GM13976 (cell line): ENCODE results near the gene CERS6.

Source experiments
- DNase-seq: peaks from one replicate; pipeline ENCODE4 v3.0.0; 2012; ENCODE audit warnings: low spot score
- in situ Hi-C: fragments of 300-500 bp; cut with MboI; formaldehyde crosslinking; loops from one replicate; pipeline ENCODE4 v1.12.0; 2022; ENCODE audit warnings: low sequenced_read_pairs, mixed read lengths, inconsistent platforms; ENCODE audit not compliant: unreplicated experiment
- TF ChIP-seq, protein P1 (sequence below): IDR thresholded peaks from 2 replicates; pipeline ENCODE4 v1.5.1; 2012; ENCODE audit warnings: borderline replicate concordance, mild to moderate bottlenecking; ENCODE audit not compliant: insufficient read depth; ENCODE audit errors: extremely low read depth, missing control alignments, control extremely low read depth

CERS6 gene

DNA sequence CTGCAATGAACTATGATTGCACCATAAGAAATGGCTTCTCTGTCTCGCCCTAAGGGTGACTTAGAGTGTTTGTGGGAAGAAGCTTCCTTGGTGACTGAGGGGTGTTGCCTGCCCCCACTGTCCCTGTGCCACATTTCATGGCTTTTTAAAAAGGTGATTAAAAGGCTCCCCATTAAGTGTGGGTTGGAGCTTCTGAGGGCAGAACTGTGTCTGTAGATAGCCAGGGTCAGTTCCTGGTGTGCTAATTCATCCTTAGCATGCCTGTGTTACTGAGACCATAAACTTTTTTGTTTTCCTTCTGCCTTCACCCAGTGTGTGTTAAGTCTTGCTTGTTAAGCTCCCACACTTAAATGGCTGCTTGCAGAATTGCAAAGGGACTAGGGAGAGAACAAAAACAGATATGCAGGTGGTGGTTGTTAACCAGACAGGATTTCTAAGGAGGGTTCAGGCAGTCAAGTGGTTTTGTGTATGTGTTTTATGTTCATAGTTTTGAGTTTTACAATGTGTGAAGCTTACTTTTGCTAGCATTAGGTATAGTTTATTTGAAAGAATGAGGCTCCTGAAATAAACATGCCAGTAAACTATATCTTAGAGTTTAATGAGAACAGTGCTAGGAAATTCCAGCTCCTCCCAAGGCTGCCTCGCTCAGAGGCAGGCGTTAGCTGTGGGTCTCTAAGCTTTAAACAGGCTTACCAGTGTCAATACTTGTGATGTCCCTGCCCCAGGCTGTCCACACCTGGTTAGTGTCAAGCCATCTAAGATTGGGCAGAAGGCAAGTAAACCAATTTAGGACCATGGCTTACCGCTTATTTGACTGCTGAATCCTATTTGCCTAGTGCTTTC is 14.5 kb downstream of the CERS6 start:
- TF ChIP-seq, protein P1, sequence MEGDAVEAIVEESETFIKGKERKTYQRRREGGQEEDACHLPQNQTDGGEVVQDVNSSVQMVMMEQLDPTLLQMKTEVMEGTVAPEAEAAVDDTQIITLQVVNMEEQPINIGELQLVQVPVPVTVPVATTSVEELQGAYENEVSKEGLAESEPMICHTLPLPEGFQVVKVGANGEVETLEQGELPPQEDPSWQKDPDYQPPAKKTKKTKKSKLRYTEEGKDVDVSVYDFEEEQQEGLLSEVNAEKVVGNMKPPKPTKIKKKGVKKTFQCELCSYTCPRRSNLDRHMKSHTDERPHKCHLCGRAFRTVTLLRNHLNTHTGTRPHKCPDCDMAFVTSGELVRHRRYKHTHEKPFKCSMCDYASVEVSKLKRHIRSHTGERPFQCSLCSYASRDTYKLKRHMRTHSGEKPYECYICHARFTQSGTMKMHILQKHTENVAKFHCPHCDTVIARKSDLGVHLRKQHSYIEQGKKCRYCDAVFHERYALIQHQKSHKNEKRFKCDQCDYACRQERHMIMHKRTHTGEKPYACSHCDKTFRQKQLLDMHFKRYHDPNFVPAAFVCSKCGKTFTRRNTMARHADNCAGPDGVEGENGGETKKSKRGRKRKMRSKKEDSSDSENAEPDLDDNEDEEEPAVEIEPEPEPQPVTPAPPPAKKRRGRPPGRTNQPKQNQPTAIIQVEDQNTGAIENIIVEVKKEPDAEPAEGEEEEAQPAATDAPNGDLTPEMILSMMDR: no peak
- no peak for DNase-seq
- in situ Hi-C loops: no loop called here

DNA sequence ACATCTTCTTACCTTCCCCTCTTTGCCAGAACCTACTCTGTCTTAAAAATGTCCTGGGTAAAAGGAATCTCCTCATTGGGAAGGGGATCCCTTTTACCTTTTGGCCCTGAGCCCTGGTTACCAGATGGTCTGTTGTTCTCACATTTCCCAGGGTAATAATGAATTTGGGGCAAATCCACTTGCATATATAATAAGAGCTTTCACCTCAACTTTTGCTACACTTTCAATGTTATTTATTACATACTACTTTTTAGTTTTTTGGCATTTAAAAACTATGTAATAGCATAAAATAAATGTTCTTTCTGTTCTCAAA is 15.0 kb downstream of the CERS6 start:
- in situ Hi-C loops: no loop called here
- TF ChIP-seq, protein P1: no peak
- DNase-seq: no peak

DNA sequence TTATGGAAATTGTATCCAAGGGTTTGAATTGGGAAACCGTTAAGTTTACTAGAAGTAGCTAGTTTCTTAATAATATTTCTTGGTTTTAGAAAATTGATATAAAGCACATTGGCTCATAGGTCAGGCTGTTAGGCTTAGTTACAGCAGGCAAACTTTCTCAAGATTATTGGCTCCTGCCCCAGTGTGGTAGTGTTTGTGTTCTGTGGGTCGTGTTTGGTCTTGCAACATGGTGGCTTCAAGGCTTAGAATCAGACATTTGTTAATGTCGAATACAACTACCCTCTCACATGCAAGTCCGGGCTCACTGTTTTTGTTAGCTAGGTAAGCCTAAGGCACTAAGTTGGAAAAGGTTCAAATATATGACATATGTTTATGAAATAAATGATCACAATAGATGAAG is 19.6 kb downstream of the CERS6 start:
- in situ Hi-C loops: no loop called here
- TF ChIP-seq, protein P1: no peak
- no peak for DNase-seq

DNA sequence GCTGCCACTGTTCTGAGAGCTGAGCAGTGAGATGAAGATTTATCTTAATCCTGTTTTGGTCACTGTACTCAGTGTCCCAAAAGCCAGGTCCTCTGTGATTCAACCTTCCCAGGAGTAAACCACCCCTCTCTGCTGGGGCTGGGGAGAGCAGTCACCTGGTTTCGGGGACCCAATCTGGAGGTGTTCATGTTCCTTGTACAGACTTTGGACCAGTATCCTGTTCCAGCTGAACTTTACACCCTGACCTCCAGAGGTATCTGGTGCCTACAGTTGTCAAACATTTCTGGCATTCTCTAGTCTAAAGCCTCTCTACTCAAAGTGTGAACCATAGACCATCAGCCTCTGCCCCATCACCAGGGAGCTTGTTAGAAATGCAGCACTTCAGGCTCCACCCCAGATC is 22.1 kb downstream of the CERS6 start:
- in situ Hi-C loops: no loop called here
- TF ChIP-seq, protein P1: no peak
- no peak for DNase-seq

DNA sequence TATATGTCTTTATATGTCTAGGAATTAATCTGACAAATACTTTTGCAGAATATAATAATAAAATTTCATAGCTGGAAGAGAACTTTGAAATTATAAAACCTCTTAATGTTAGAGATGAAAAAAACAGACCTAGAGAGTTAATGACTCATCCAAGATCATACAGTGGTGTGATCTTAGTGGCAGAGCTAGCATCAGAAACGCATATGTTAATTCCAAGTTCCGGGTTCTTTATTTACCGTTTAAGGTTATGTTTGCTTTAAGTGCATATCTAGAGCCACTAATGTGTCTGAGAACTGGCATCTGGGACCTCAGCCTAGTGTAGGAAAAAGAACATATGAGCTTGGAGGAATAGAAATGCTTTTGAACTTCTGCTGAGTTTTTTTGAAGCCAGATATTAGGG is 24.3 kb downstream of the CERS6 start:
- in situ Hi-C loops: no loop called here
- DNase-seq: no peak
- TF ChIP-seq, protein P1: no peak

DNA sequence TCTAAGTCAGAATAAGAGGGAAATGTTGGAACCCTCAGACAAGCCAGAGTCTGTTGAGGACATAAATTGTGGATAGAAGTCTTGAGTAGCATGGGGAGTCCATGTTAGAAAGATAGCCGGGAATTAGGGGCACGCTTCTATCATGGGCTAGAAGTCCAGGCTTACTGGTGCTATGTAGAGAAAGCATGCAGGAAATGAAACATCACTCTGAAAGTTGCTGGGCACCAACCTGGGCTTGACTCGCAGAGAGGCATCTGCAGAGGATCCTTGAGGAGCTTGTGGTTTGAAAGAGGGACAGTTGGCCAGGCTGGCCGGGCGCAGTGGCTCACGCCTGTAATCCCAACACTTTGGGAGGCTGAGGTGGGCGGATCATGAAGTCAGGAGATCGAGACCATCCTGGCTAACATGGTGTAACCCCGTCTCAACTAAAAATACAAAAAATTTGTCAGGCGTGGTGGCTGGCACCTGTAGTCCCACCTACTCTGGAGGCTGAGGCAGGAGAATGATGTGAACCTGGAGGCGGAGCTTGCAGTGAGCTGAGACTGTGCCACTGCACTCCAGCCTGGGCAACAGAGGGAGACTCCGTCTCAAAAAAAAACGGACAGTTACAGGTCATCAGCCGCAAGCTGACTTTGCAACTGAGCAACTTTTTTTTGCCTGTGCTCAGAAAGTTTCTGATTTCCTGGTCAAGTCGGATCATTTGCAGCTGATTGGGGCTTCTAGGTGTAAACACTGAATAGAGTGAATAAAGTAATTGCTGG is 24.9 kb downstream of the CERS6 start:
- in situ Hi-C loops: no loop called here
- TF ChIP-seq, protein P1: no peak
- no peak for DNase-seq
